Midbrain (tissue), 1 donor: Measurements from ENCODE around the gene GDF7.

ENCODE experiments used
- DNase-seq: peaks from one replicate; lab custom pipeline; 2025; lab: John Stamatoyannopoulos, UW

Gene GDF7

DNA sequence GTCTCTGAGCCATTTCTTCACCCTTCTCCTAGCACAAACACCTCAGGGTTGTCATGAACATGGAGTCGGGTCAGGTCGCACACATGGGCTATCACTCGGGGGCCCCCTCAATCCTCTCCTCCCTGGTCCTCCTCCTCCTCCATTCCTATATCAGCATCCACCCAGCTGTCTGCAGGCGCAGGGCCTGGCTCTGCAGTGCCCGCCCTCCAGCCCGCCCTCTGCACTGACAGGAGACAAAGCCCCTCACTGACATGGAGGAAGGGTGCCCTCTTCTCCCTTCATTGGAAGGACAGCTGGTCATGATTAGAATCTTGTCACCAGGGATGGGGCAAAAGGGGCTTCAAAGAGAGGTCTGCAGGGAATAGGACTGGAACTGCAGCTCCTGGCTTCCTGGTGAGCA, 37.8 kb upstream of the GDF7 start:
- DNase-seq: no peak

DNA sequence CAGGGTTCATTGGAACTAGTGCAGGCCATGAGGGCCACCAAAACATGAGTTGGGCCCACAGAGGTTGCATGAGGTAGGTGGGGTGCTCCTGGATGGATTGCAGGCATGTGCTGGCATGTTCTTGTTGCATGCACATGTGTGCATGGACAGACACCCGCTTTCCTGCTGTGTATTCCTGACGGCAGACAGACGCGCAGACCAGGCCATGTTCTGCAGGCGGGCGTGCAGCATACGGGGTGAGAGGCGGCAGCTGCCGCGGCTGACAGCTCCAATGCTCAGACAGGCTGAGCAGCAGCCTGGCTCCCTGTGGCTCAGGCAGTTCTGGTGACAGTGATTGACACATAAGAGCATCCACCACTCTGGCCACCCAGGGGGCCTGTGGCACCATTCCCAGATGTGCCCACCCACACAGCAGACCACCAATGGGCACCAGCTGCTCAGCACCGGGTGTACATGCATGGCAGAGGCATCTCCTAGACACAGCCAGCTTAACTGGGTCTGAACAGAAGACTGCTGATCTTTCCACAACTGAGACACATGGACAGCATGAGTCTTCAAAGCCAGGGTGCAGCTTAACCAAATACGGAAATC, 37.3 kb upstream of the GDF7 start:
- DNase-seq: no peak

GRCh38 chr2:20630967-20631366, 36.0 kb upstream of the GDF7 start:
- no peak for DNase-seq

GRCh38 chr2:20631617-20632307, 35.2 kb upstream of the GDF7 start:
- DNase-seq: no peak

DNA sequence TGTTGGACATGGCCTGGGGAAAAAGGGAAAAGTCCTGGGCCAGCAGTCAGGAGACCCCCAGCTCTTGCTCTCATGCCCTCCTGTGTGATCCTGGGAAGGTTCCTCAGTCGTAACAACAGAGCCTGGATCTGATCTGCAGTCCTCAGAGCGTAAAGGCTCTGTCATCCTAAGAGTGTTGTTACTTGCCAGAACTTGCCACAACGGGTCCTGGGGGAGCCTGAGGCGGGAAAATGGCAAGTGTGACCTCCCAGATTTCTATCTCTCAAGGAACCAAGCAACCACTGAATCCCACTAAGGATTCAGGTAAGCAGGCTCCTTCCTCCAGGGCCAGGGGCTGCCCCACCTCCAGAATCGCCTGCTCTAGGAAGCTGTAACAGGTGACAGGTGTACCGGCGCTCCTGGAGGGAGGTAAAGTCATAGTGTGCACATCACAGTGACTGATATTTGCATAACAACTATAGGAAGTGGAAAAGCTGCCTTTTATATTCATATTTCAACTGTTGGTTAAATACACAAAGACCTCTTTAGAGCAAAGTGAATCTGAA, 34.4 kb upstream of the GDF7 start:
- no peak for DNase-seq

- DNase-seq: no peak
Observed at GRCh38 chr2:20633001-20633400, 33.9 kb upstream of the GDF7 start.

DNA sequence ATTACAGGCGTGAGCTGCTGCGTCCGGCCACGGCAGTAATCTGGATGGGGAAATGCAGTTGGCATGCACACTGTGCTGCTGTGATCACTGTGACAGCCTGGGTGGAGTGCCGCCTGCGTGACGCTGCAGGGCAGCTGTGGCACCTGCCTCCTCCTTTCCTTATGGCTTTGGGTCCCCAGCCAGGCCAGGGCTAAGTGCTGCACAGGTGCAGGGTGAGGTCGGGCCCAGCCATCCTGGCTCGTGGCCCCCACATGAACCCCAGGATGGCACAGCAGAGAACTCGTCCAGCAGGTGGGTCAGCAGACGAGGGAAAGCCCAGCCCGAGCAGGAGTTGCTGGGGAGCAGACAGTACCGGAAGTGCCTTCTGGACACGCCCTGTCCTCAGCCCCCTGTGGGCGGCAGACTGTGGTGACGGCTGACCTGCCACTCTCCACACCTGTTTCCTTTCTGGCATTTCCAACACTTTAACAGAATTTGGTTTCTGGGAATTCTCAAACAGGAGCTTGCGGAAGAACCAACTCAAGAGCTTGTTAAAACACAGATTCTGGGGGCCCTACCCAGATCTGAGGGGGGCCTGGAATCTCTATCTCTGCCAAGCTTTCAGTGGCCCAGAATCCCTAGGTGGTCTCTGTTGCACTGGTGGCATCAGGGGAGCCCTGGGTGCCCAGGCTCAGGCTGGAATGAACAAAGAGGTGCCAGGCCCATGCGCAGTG, 33.0 kb upstream of the GDF7 start:
- no peak for DNase-seq

GRCh38 chr2:20634507-20635112, 32.3 kb upstream of the GDF7 start:
- DNase-seq: no peak

- DNase-seq: peak; percentile 43
Observed at GRCh38 chr2:20635113-20635510, 31.8 kb upstream of the GDF7 start.

- DNase-seq: peak; percentile 90
Observed at GRCh38 chr2:20635675-20636584, 31.0 kb upstream of the GDF7 start.

DNA sequence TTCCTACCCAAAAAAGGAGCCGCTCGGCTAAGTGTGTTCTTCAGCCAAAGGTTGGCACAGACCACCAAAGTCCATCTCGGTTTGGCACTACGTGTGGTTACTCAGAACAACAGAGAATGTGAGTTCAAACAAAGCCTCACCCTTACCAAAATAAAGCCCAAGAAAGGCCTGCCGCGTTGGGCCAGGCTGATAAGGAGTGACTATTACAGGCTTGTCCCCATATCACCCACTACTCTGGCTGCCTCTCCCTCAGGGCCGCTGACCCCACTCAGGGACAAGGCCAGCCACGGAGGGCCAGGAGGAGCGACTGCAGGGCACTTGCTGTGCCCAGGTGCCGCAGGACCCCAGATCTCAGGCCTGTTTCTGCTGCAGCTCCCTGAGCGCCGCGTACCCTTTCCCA, 29.8 kb upstream of the GDF7 start:
- peak; percentile 10 for DNase-seq

DNA sequence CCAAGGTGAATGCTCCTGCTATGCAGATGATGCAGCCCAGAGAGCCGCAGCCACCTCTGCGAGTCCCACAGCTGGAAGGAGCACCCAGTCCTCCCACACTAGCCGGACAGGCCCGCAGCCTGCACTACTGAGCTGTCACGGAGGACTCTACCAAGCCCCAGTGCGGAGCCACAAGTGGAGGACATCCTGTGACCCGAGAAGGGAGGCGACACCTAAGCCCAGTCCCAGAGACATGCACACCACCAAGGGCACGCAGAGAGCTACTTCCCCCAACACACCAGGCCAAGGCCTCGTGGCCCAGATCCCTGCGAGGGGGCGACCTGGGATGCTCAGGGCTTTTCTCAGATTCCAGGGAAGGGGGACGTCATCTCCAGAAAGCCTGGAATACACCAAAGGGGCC, 28.9 kb upstream of the GDF7 start:
- DNase-seq: no peak

- no peak for DNase-seq
Observed at GRCh38 chr2:20638646-20639430, 28.1 kb upstream of the GDF7 start.

DNA sequence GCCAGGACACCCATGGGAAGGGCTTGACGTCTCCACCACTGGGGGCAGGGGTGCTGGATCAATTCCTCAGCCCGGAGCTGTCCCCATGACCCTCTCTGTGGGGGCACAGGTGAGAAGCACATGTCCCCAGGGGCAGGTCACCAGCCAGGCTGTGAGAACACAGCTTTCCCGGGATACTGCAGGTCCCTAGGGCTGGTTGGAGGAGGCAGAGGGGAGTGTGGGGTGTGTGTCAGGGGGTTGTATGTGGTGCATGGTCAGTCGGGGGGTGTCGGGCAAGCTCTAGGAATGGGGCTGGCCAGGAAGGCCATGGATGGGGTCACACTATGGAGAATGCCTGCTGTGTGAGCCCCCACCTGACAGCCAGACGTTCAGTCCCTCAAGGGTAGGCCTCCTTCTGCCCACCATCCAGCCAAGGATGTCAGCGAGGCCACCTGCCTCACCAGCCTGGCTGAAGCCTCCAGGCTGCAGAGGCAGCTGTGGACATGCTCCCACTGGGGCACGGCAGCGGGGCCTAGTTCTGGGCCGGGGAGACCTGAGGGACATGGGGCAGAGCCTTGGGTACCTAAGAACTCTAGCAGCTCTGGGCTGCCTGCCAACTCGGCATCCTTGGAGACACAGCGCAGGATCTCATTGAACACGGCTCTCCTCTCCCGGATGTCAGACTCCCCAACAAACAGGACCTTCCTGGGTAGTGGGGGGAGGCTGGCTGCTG, 26.4 kb upstream of the GDF7 start:
- DNase-seq: no peak

DNA sequence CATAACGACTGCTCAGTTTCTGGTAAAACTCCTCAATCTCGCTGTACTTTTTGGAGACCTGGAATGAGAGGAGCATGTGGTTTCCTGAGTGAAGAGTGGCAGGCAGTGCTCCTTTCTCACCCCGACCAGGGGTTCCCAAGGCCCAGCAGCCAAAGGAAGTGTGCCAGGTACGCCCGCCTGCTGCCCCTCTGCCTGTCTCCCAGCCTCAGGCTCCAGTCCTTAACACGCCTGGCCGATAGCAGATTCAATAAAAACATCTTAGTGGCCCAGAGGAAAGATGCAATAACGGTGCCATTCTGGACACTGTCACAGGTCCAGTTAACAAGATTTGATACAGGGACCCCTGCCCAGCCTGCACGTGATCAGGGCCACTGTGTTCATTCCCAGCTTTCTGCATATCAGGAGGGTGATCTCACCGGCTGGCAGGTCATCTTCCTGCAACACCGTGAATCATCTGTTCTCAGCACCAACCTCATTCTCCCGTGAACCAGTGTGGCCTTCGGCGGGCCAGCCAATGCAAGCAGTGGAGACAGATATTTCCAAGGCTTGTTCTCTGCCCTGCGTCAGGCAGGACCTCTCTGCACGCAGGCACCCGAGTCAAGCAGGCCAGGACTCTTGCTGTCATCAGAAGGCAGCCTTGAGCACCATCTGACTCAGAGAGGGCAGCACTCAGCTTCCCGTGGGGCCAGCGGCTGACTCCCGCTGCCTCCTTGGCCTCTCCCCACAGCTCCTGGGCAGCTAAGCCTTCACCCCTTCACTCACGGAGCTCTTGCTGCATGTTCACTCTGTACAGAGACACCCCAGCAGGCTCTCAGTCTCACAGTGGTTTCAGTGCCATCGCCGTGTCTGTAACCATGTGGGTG, 25.6 kb upstream of the GDF7 start:
- DNase-seq: no peak

GRCh38 chr2:20642055-20642971, 24.6 kb upstream of the GDF7 start:
- DNase-seq: peak; percentile 80

DNA sequence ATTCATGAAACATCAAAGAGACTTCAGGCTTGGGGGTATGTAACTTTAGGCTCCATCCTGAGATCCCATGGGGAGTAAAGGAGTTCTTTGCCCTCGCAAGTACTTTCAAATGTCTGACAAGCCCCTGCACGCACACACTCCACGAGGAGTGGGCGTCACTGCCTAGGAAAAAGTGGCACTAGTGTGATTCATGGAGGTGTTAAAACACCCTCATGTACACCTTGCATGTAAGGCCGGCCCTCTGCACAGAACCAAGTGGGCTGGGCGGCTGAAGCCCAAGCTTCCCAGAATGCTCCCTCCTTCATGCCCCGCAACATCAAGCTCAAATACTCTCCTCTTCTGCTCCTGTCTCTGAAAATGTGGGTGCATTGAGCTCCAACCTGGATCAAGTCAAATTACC, 23.9 kb upstream of the GDF7 start:
- no peak for DNase-seq

- DNase-seq: no peak
Observed at GRCh38 chr2:20643826-20644225, 23.1 kb upstream of the GDF7 start.
